ENCODE results near the gene MRTFA. TPM values are rescaled to one million over a fixed set of nuclear protein-coding genes. Genes with fewer than 3 reads are reported as not detected.
"Not testable (repeated sequence)": the region's sequence is repeated elsewhere in the genome, so short reads cannot be mapped to it uniquely, and the experiment has no call there.

Gene MRTFA
- total and polyA plus RNA-seq, 2 of the 13 experiments (the other 11 are each of a cell fraction or from before 2014, with no cell fraction given), result 2.4 to 8.2 TPM

DNA sequence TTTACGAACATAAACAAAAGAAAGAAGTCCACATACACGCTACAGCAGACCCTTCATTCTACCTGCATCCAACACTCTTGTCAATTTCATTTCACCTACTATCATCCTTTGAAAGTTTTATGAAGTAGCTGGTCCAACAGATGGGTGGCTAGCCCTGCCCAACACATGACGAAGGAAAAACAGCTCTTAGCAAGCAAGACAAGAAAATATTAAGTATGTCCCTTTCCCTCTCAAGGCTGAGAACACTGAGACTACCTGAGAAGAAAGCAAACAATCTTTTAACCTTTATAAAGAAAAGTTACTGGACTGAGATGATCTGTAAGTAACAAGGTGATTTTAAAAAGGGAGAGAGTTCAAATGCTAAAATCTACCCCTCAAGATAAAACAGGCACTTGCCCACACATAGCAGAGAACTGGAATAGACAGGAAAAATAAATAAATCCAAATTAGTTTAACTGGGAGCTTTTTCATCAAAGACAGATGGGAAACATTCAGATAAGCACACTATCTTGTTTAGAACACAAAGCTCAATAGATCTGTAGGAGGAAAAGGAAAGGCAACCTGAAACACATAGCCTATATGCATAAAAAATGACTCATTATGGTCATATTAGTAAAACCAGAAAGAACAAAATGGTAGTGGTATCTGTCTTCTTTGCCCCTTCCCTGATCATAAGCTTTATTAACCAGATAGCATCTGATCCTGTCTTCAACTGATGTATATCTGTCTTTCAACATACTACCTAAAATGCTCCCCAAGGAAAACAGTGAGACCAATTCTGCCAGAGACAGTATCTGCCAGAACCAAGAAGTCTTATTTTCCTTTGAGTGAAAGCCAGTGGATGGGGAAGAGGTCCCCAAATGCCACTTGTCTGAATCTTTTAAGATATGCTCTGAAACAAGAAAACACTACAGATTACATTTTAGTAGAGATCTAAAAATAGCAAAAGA, 104.3 kb downstream of the MRTFA start:
- Histone ChIP-seq H2AFZ (ENCODE audit: low read length) (no peak overlapping the region), H3K4me2 (ENCODE audit: low read depth, low read length) (no peak overlapping the region), H3K4me3 (replicated peaks in 1 of 3; ENCODE audit: insufficient read depth in 1 of 3, low read depth in 2 of 3, low read length in 3 of 3) (no peak overlapping the region), H3K36me3 (replicated peaks in 1 of 2; ENCODE audit: control insufficient read depth in 1 of 2, insufficient read depth in 2 of 2, low read length in 2 of 2) (no peaks in the 10 kb centered on the region), H3K79me2 (ENCODE audit: insufficient read depth, low read length) (no peaks in the 10 kb centered on the region), H4K20me1 (ENCODE audit: insufficient read depth, low read length) (no peaks in the 10 kb centered on the region), H3K27me3 (ENCODE audit: control insufficient read depth in 1 of 2, insufficient read depth in 2 of 2, low read length in 2 of 2) (no peaks in the 10 kb centered on the region), H3K9me3 (ENCODE audit: low read length) (no peaks in the 10 kb centered on the region), H3K9ac (ENCODE audit: insufficient read depth, low read depth, low read length) (no peak overlapping the region), H3K27ac (ENCODE audit: extremely low read length, insufficient read depth, low read length) (no peak overlapping the region), H3K4me1 (ENCODE audit: insufficient read depth, low read length) (peaks cover 24% of the 10 kb centered on the region)
- DNase-seq (ENCODE audit: low spot score) (no peak), FAIRE-seq (no peak), ATAC-seq (no peak)
- TF ChIP-seq SPEN (CRISPR knock-in tag; IDR thresholded peaks at IDR 0.05; ENCODE audit: low read depth), result no peak
- TF ChIP-seq NONO (IDR thresholded peaks at IDR 0.05), result no peak
- TF ChIP-seq NONO (CRISPR knock-in tag; conservative IDR thresholded peaks at IDR 0.05), result no peak
- TF ChIP-seq, protein P1, sequence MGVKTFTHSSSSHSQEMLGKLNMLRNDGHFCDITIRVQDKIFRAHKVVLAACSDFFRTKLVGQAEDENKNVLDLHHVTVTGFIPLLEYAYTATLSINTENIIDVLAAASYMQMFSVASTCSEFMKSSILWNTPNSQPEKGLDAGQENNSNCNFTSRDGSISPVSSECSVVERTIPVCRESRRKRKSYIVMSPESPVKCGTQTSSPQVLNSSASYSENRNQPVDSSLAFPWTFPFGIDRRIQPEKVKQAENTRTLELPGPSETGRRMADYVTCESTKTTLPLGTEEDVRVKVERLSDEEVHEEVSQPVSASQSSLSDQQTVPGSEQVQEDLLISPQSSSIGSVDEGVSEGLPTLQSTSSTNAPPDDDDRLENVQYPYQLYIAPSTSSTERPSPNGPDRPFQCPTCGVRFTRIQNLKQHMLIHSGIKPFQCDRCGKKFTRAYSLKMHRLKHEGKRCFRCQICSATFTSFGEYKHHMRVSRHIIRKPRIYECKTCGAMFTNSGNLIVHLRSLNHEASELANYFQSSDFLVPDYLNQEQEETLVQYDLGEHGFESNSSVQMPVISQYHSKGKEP (CRISPR knock-in tag; IDR thresholded peaks at IDR 0.05), result no peak
- no peak for TF ChIP-seq ZNF136 (CRISPR knock-in tag; IDR thresholded peaks at IDR 0.05; ENCODE audit: low read depth)
- no peak for TF ChIP-seq ZC3H4 (CRISPR knock-in tag; IDR thresholded peaks at IDR 0.05; ENCODE audit: borderline replicate concordance)
- TF ChIP-seq, protein P2, sequence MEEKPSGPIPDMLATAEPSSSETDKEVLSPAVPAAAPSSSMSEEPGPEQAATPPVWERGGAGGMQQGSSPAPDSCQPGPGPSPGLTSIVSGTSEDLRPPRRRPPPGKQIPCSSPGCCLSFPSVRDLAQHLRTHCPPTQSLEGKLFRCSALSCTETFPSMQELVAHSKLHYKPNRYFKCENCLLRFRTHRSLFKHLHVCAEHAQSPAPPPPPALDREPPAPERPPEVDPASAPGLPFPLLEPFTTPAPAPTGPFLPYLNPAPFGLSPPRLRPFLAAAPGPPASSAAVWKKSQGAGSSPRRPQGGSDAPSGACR (CRISPR knock-in tag; IDR thresholded peaks at IDR 0.05), result no peak
- TF ChIP-seq, protein P3, sequence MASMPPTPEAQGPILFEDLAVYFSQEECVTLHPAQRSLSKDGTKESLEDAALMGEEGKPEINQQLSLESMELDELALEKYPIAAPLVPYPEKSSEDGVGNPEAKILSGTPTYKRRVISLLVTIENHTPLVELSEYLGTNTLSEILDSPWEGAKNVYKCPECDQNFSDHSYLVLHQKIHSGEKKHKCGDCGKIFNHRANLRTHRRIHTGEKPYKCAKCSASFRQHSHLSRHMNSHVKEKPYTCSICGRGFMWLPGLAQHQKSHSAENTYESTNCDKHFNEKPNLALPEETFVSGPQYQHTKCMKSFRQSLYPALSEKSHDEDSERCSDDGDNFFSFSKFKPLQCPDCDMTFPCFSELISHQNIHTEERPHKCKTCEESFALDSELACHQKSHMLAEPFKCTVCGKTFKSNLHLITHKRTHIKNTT (CRISPR knock-in tag; IDR thresholded peaks at IDR 0.05), result no peak
- TF ChIP-seq, protein P4, sequence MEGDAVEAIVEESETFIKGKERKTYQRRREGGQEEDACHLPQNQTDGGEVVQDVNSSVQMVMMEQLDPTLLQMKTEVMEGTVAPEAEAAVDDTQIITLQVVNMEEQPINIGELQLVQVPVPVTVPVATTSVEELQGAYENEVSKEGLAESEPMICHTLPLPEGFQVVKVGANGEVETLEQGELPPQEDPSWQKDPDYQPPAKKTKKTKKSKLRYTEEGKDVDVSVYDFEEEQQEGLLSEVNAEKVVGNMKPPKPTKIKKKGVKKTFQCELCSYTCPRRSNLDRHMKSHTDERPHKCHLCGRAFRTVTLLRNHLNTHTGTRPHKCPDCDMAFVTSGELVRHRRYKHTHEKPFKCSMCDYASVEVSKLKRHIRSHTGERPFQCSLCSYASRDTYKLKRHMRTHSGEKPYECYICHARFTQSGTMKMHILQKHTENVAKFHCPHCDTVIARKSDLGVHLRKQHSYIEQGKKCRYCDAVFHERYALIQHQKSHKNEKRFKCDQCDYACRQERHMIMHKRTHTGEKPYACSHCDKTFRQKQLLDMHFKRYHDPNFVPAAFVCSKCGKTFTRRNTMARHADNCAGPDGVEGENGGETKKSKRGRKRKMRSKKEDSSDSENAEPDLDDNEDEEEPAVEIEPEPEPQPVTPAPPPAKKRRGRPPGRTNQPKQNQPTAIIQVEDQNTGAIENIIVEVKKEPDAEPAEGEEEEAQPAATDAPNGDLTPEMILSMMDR (CRISPR knock-in tag; IDR thresholded peaks at IDR 0.05), result no peak
- no peak for TF ChIP-seq DMAP1 (CRISPR knock-in tag; IDR thresholded peaks at IDR 0.05)
- no peak for TF ChIP-seq MAZ (IDR thresholded peaks at IDR 0.05; ENCODE audit: borderline replicate concordance, low read depth, low read length)
- no peak for TF ChIP-seq MAZ (CRISPR knock-in tag; IDR thresholded peaks at IDR 0.05; ENCODE audit: low read depth)
- POLR2A ChIA-PET, result no interaction called here
- WGBS (ENCODE audit: low lambda C conversion rate), result 93% methylated on average over 3 of the region's 3 CpGs
- intact Hi-C loops (cut with micrococcal nuclease; ENCODE audit: unreplicated experiment) (loop anchor here (5.0 kb wide), 1 partner anchor 95 kb away; no protein-coding TSS in a partner anchor), in situ Hi-C loops (cut with HindIII; ENCODE audit: extremely low pct_ligation_motif_present, low pct_unique_long_range_greater_than_20kb) (no loop called here)
- no TSS peak for BruUV-seq (replicated peaks)
- CTCF ChIA-PET (ENCODE audit: low intra/inter-chr PET ratio, low total read pairs), result no interaction called here

DNA sequence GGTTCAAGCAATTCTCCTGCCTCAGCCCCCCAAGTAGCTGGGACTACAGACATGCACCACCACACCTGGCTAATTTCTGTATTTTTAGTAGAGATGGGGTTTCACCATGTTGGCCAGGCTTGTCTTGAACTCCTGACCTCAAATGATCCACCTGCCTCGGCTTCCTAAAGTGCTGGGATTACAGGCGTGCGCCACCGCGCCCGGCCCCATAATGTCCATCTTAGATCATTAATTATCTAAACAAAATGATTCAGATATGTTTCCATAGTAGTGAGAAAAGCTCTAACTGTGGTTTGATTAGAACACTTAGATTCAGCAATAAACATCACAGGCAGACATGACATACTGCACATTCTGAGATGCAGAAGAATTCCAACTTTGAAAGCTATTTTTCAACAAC, 106.1 kb downstream of the MRTFA start:
- H3K4me2 ChIP-seq (ENCODE audit: low read depth, low read length); H2AFZ ChIP-seq (ENCODE audit: low read length); H3K9ac ChIP-seq (ENCODE audit: insufficient read depth, low read depth, low read length); CTCF ChIA-PET (ENCODE audit: low intra/inter-chr PET ratio, low total read pairs); H3K9me3 ChIP-seq (ENCODE audit: low read length); BruUV-seq (replicated peaks); H4K20me1 ChIP-seq (ENCODE audit: insufficient read depth, low read length); H3K4me3 ChIP-seq (replicated peaks in 1 of 3; ENCODE audit: insufficient read depth in 1 of 3, low read depth in 2 of 3, low read length in 3 of 3); in situ Hi-C loops (cut with HindIII; ENCODE audit: extremely low pct_ligation_motif_present, low pct_unique_long_range_greater_than_20kb); DNase-seq (ENCODE audit: low spot score); FAIRE-seq; H3K36me3 ChIP-seq (replicated peaks in 1 of 2; ENCODE audit: control insufficient read depth in 1 of 2, insufficient read depth in 2 of 2, low read length in 2 of 2); H3K27me3 ChIP-seq (ENCODE audit: control insufficient read depth in 1 of 2, insufficient read depth in 2 of 2, low read length in 2 of 2); H3K79me2 ChIP-seq (ENCODE audit: insufficient read depth, low read length); H3K27ac ChIP-seq (ENCODE audit: extremely low read length, insufficient read depth, low read length); ATAC-seq: not testable (repeated sequence)
- peaks cover 28% of the 10 kb centered on the region for H3K4me1 ChIP-seq (ENCODE audit: insufficient read depth, low read length)
- 97% methylated on average over 5 of the region's 6 CpGs for WGBS (ENCODE audit: low lambda C conversion rate)
- intact Hi-C loops (cut with micrococcal nuclease; ENCODE audit: unreplicated experiment), result loop anchor here (5.0 kb wide), 1 partner anchor 93 kb away; no protein-coding TSS in a partner anchor
- POLR2A ChIA-PET, result interaction anchor here (1.9 kb wide), 1 partner anchor 106 kb away, joined by 4 read pairs; the partner anchor contains the start of gene MRTFA

All from HepG2 (cell line).